ENCODE measurements around the gene ZNF724. TPM values are rescaled to one million over a fixed set of nuclear protein-coding genes. Genes with fewer than 3 reads are reported as not detected.
"Not testable (repeated sequence)": the region's sequence is repeated elsewhere in the genome, so short reads cannot be mapped to it uniquely, and the experiment has no call there.

Gene ZNF724
- total RNA-seq, 1 experiment from 2014 or later, result 8.2 TPM

DNA sequence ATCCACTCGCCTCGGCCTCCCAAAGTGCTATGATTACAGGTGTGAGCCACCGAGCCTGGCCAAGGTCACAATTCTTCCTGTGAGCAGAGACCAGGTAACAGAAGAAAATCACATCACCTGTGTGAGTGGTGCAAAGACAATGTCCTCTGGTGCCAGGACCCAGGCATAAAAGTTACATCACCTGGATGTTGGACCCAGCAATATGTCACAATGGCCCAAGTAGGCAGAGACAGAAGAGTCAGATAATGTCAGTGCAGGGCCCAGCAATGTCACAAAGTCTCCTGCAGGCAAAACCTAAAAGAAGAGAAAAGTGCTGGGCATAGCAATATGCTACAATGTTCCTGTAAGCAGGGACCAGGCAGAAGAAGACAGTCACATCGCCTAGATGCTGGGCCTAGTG lies 5.5 kb upstream of the ZNF724 start:
- H3K9me3 Mint-ChIP-seq (ENCODE audit: low read depth, unreplicated experiment), result no peaks in the 10 kb centered on the region
- intact Hi-C loops (cut with micrococcal nuclease; ENCODE audit: unreplicated experiment), result no loop called here
- H3K4me3 Mint-ChIP-seq (ENCODE audit: low read depth, unreplicated experiment), result no peak overlapping the region
- H3K27ac Mint-ChIP-seq (ENCODE audit: unreplicated experiment), result no peak overlapping the region
- H3K27me3 Mint-ChIP-seq (ENCODE audit: unreplicated experiment), result no peaks in the 10 kb centered on the region
- H3K4me1 Mint-ChIP-seq (ENCODE audit: low read depth, unreplicated experiment), result no peaks in the 10 kb centered on the region
- H3K36me3 Mint-ChIP-seq (ENCODE audit: insufficient read depth, unreplicated experiment), result no peaks in the 10 kb centered on the region
- TF ChIP-seq, protein P1, sequence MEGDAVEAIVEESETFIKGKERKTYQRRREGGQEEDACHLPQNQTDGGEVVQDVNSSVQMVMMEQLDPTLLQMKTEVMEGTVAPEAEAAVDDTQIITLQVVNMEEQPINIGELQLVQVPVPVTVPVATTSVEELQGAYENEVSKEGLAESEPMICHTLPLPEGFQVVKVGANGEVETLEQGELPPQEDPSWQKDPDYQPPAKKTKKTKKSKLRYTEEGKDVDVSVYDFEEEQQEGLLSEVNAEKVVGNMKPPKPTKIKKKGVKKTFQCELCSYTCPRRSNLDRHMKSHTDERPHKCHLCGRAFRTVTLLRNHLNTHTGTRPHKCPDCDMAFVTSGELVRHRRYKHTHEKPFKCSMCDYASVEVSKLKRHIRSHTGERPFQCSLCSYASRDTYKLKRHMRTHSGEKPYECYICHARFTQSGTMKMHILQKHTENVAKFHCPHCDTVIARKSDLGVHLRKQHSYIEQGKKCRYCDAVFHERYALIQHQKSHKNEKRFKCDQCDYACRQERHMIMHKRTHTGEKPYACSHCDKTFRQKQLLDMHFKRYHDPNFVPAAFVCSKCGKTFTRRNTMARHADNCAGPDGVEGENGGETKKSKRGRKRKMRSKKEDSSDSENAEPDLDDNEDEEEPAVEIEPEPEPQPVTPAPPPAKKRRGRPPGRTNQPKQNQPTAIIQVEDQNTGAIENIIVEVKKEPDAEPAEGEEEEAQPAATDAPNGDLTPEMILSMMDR (IDR thresholded peaks at IDR 0.05; ENCODE audit: unreplicated experiment), result no peak
- CTCF ChIA-PET, result no interaction called here
- BruUV-seq (replicated peaks), result no TSS peak
- no peak for DNase-seq

DNA sequence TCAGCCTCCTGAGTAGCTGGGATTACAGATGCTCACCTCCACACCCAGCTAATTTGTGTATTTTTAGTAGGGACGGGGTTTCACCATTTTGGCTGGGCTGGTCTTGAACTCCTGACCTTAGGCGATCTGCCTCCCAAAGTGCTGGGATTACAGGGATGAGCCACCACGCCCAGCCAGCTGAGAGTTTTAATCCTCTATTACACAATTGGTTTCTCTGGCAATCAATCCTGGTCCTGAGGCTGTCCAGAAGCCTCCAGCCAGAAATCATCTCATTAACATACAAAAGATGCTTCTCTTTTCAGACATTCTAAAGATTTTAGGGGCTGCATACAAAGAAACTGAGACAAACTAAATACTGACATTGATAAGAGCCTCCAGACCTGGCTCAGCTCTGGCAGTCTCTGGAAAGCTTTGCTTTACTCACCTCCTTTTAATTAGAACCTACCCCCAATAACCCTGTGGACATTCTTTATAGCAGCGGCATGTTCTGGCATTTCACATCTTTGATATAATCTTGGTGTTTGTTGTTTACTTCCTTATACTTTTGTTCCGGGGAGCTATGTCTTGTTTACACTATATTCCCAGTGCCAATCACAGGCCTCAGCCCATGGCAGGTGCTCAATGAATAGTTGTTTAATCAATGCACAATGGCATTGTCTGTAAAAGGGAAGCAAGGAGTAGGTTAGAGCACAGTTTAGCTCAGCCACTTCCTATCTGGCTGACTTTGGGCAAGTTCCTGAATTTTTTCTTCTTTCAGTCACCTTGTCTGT lies 4.1 kb upstream of the ZNF724 start:
- H3K36me3 Mint-ChIP-seq (ENCODE audit: insufficient read depth, unreplicated experiment), result peaks cover 12% of the 10 kb centered on the region
- H3K4me3 Mint-ChIP-seq (ENCODE audit: low read depth, unreplicated experiment), result no peak overlapping the region
- TF ChIP-seq, protein P1 (IDR thresholded peaks at IDR 0.05; ENCODE audit: unreplicated experiment), result no peak
- no peak for DNase-seq
- H3K27ac Mint-ChIP-seq (ENCODE audit: unreplicated experiment), result no peak overlapping the region
- H3K9me3 Mint-ChIP-seq (ENCODE audit: low read depth, unreplicated experiment), result no peaks in the 10 kb centered on the region
- no TSS peak for BruUV-seq (replicated peaks)
- CTCF ChIA-PET, result no interaction called here
- H3K4me1 Mint-ChIP-seq (ENCODE audit: low read depth, unreplicated experiment), result no peaks in the 10 kb centered on the region
- intact Hi-C loops (cut with micrococcal nuclease; ENCODE audit: unreplicated experiment), result no loop called here
- no peaks in the 10 kb centered on the region for H3K27me3 Mint-ChIP-seq (ENCODE audit: unreplicated experiment)

DNA sequence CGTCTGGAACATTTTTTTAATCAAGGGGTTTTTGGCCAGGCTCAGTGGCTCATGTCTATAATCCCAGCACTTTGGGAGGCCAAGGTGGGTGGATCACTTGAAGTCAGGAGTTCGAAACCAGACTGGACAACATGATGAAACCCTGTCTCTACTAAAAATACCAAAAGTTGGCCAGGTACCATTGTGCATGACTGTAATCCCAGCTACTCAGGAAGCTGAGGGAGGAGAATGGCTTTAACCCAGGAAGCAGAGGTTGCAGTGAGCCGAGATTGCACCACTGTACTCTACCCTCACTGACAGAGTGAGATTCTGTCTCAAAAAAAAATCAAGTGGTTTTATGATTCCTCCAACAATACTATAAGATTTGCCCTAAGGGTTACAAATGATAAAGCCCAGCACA lies 3.1 kb upstream of the ZNF724 start:
- H3K4me1 Mint-ChIP-seq (ENCODE audit: low read depth, unreplicated experiment); DNase-seq; H3K4me3 Mint-ChIP-seq (ENCODE audit: low read depth, unreplicated experiment); H3K27me3 Mint-ChIP-seq (ENCODE audit: unreplicated experiment); CTCF ChIA-PET; intact Hi-C loops (cut with micrococcal nuclease; ENCODE audit: unreplicated experiment); BruUV-seq (replicated peaks); H3K27ac Mint-ChIP-seq (ENCODE audit: unreplicated experiment); H3K9me3 Mint-ChIP-seq (ENCODE audit: low read depth, unreplicated experiment): not testable (repeated sequence)
- H3K36me3 Mint-ChIP-seq (ENCODE audit: insufficient read depth, unreplicated experiment), result peaks cover 15% of the 10 kb centered on the region

DNA sequence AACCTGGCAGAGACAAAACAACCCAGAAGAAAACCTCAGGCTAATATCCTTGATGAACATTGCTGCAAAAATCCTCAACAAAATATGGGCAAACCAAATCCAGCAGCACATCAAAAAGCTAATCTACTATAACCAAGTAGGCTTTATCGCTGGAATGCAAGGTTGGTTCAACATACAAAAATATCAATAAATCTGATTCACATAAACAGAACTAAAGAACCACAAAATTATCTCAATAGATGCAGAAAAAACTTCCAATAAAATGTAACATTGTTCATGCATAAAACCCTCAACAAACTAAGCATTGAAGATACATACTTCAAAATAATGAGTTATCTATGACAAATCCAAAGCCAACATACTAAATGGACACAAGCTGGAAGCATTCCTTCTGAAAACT lies 8.8 kb downstream of the ZNF724 start:
- H3K9me3 Mint-ChIP-seq (ENCODE audit: low read depth, unreplicated experiment), result peaks cover 3% of the 10 kb centered on the region
- H3K36me3 Mint-ChIP-seq (ENCODE audit: insufficient read depth, unreplicated experiment), result peaks cover 29% of the 10 kb centered on the region
- no peak for DNase-seq
- no TSS peak for BruUV-seq (replicated peaks)
- no peaks in the 10 kb centered on the region for H3K27me3 Mint-ChIP-seq (ENCODE audit: unreplicated experiment)
- CTCF ChIA-PET, result interaction anchor here (0.6 kb wide), 1 partner anchor 42 kb away, joined by 4 read pairs; no protein-coding TSS in a partner anchor
- H3K4me1 Mint-ChIP-seq (ENCODE audit: low read depth, unreplicated experiment), result no peaks in the 10 kb centered on the region
- TF ChIP-seq, protein P1 (IDR thresholded peaks at IDR 0.05; ENCODE audit: unreplicated experiment), result no peak
- intact Hi-C loops (cut with micrococcal nuclease; ENCODE audit: unreplicated experiment), result no loop called here
- no peak overlapping the region for H3K27ac Mint-ChIP-seq (ENCODE audit: unreplicated experiment)
- no peak overlapping the region for H3K4me3 Mint-ChIP-seq (ENCODE audit: low read depth, unreplicated experiment)

DNA sequence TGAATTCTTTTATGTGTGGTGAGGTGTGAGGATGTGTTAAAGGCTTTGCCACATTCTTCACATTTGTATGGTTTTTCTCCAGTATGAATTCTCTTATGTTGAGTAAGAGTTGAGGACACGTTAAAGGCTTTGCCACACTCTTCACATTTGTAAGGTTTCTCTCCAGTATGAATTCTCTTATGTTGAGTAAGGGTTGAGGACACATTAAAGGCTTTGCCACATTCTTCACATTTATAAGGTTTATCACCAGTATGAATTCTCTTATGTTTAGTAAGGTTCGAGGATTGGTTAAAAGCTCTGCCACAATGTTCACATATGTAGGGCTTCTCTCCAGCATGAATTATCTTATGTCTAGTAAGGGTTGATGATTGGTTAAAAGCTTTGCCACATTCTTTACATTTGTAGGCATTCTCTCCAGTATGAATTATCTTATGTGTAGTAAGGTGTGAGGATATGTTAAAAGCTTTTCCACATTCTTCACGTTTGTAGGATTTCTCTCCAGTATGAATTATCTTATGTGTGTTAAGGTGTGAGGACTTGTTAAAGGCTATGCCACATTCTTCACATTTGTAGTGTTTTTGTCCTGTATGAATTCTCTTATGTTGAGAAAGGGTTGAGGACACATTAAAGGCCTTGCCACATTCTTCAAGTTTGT lies 27.1 kb downstream of the ZNF724 start:
- CTCF ChIA-PET, result no interaction called here
- Mint-ChIP-seq H3K4me1 (ENCODE audit: low read depth, unreplicated experiment) (no peaks in the 10 kb centered on the region), H3K27ac (ENCODE audit: unreplicated experiment) (no peak overlapping the region), H3K9me3 (ENCODE audit: low read depth, unreplicated experiment) (peaks cover 3% of the 10 kb centered on the region), H3K27me3 (ENCODE audit: unreplicated experiment) (no peaks in the 10 kb centered on the region), H3K4me3 (ENCODE audit: low read depth, unreplicated experiment) (no peak overlapping the region), H3K36me3 (ENCODE audit: insufficient read depth, unreplicated experiment) (peaks cover 15% of the 10 kb centered on the region)
- no peak for DNase-seq
- BruUV-seq (replicated peaks), result no TSS peak
- intact Hi-C loops (cut with micrococcal nuclease; ENCODE audit: unreplicated experiment), result no loop called here
- TF ChIP-seq, protein P1 (IDR thresholded peaks at IDR 0.05; ENCODE audit: unreplicated experiment), result no peak
